ENCODE measurements around the gene ZC3H8.

Gene ZC3H8

DNA sequence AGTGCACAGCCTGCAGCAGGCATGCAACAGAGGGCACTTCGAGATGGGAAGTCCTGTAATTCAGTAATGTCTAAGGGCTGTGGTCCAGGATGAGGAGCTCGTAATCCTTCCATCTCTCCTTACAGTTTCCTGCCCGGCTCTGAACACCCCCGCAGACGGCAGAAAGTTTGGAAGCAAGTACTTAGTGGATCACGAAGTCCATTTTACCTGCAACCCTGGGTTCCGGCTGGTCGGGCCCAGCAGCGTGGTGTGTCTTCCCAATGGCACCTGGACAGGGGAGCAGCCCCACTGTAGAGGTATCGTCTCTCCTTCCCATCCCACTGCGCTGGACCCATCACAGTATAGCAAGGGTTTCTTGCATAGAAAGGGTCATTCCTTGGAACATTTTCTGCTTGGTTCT is 90.0 kb downstream of the ZC3H8 start:
- DNase-seq (ENCODE audit: low read depth in 2 of 2): no peak

DNA sequence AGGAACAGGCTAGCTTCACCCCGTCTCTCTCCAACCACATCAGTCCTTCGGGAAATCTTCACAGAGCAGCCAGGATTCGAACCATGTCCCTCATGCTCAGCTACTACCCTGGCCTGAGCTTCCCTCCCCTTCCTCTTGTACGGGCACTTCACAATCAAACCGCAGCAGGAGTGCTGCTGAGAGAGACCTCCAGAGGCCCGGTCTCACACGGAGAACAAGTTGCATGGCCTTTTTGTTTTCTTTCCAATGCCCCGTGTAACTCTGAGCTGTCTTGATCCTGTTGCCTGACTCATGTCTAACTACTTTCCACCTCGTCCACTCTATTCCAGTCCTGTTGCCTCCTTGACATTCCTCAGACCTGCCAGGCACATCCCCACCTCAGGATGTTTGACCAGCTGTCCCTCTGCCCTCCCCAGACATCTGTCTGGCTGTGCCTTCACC is 91.3 kb downstream of the ZC3H8 start:
- DNase-seq (ENCODE audit: low read depth in 2 of 2): no peak

DNA sequence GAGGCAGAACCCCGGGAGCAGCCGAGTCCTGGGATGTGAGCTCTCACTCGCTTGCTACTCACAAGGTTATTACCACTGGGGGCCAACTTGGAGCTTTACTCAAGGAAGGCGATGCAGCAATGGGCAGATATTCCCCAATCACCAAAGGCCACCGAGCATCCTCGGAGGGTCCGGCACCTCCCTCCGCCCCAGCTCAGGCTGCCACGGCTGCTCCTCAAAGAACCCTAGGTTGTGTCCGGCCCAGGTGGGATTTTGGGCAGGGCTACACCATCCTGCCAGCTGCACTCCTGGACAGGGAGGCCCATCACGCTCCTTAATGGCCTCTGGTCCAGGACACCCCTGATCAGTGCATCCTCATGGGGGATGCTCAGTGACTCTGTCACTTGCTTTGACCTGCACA is 91.9 kb downstream of the ZC3H8 start:
- no peak for DNase-seq (ENCODE audit: low read depth in 2 of 2)

DNA sequence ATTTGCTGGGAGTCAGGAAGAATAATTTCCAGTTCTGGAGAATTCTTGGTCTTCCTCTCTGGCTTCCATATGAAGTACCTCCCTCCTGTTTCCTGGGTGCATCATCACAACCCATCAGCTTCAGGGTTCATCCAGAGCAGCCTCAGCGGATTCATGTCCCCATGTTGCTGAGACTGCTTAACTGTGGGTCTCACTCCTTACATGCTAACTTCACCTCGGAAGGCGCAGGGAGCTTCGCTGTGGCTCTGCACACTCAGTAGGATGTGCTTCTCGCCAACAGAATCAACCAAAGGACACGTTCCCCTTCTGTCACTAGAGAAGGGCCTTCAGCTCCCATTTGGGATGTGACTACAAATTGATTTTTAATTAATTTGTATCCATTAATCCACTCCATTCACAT is 92.5 kb downstream of the ZC3H8 start:
- no peak for DNase-seq (ENCODE audit: low read depth in 2 of 2)
